Nephron (organoid): ENCODE measurements around the gene OOSP3.
"Not testable (repeated sequence)": the region's sequence is repeated elsewhere in the genome, so short reads cannot be mapped to it uniquely, and the experiment has no call there.

Experiments
- H3K27ac Mint-ChIP-seq, 3 experiments: 2 replicates each; pipeline ENCODE4 v1.8.0; 2020; ENCODE audit warnings: mixed read lengths in 3 of 3, mild to moderate bottlenecking in 2 of 3, moderate library complexity in 1 of 3
- H3K27me3 Mint-ChIP-seq: 2 replicates; pipeline ENCODE4 v1.8.0; 2021; ENCODE audit warnings: low read depth, mild to moderate bottlenecking, moderate library complexity, mixed read lengths
- H3K36me3 Mint-ChIP-seq: 2 replicates; pipeline ENCODE4 v1.8.0; 2020; ENCODE audit warnings: low read depth, mixed read lengths
- H3K4me1 Mint-ChIP-seq: 2 replicates; pipeline ENCODE4 v1.8.0; 2020; ENCODE audit warnings: mixed read lengths
- H3K4me3 Mint-ChIP-seq, 3 experiments: 2 replicates each; pipeline ENCODE4 v1.8.0; 2020; ENCODE audit warnings: mild to moderate bottlenecking in 3 of 3, mixed read lengths in 3 of 3, moderate library complexity in 2 of 3
- H3K9me3 Mint-ChIP-seq: 2 replicates; pipeline ENCODE4 v1.8.0; 2020; ENCODE audit warnings: mixed read lengths
- TF ChIP-seq, protein P1 (sequence below), 3 experiments: fragments of 200-600 bp; sonication (generic); IDR thresholded peaks; one replicate each; pipeline ENCODE4 v1.5.0; 2021; ENCODE audit warnings: antibody characterized with exemption in 3 of 3; ENCODE audit not compliant: unreplicated experiment in 3 of 3

The OOSP3 gene

DNA sequence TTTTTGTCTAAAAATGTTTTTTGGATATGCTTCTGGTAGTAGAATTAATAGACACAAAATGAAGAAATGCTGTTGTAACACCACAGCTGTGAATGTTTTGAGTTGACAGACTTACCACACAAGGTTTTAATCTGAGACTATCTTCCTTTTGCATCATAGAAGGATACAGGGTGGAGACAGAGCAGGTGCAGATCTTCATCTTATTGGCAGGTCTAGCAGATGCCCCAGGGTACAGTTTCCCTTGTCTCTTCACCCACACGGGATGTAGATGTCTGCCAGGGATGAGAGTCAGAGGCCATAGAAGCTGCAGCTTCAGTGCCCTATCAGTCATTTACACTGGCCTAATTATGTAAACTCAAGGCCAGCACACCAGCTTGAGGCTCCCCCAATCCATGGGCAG, 985 bp downstream of the OOSP3 start:
- Mint-ChIP-seq H3K4me3 (no peak overlapping the region), H3K27ac (no peak overlapping the region), H3K4me1 (no peaks in the 10 kb centered on the region), H3K9me3 (no peaks in the 10 kb centered on the region), H3K36me3 (no peaks in the 10 kb centered on the region), H3K27me3 (no peaks in the 10 kb centered on the region)
- TF ChIP-seq, protein P1, sequence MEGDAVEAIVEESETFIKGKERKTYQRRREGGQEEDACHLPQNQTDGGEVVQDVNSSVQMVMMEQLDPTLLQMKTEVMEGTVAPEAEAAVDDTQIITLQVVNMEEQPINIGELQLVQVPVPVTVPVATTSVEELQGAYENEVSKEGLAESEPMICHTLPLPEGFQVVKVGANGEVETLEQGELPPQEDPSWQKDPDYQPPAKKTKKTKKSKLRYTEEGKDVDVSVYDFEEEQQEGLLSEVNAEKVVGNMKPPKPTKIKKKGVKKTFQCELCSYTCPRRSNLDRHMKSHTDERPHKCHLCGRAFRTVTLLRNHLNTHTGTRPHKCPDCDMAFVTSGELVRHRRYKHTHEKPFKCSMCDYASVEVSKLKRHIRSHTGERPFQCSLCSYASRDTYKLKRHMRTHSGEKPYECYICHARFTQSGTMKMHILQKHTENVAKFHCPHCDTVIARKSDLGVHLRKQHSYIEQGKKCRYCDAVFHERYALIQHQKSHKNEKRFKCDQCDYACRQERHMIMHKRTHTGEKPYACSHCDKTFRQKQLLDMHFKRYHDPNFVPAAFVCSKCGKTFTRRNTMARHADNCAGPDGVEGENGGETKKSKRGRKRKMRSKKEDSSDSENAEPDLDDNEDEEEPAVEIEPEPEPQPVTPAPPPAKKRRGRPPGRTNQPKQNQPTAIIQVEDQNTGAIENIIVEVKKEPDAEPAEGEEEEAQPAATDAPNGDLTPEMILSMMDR (IDR thresholded peaks at IDR 0.05; ENCODE audit: unreplicated experiment in 3 of 3) = no peak

DNA sequence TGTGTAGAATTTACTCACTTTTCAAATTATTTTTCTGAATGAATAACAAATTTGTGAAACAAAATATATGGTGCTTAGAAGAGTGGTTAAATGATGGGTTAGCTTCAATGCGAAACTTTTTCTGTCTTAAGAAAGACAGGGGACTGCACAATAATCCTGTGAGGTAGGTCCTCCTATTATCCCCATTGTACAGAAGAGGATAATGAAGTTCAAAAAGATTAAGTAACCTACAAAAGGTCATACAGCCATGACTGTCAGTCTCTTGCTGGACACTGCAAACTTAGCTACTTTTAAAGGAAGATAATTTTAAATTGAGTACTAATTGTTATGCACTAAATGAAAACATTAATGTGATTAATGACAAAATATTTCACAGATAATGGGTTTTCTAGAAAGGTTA, 5.0 kb downstream of the OOSP3 start:
- Mint-ChIP-seq H3K27me3 (no peaks in the 10 kb centered on the region), H3K4me1 (no peaks in the 10 kb centered on the region), H3K27ac (no peak overlapping the region), H3K9me3 (peaks cover 16% of the 10 kb centered on the region), H3K4me3 (no peak overlapping the region), H3K36me3 (peaks cover 7% of the 10 kb centered on the region)
- TF ChIP-seq, protein P1 (IDR thresholded peaks at IDR 0.05; ENCODE audit: unreplicated experiment in 3 of 3) = no peak

DNA sequence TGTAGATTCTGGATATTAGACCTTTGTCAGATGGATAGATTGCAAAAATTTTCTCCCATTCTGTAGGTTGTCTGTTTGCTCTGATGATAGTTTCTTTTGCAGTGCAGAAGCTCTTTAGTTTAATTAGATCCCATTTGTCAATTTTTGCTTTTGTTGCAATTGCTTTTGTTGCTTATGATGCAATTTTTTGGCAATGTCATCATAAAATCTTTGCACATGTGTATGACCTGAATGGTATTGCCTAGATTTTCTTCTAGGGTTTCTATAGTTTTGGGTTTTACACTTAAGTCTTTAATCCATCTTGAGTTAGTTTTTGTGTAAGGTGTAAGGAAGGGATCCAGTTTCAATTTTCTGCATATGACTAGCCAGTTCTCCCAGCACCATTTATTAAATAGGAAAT, 8.6 kb downstream of the OOSP3 start:
- H3K27me3 Mint-ChIP-seq, H3K27ac Mint-ChIP-seq, H3K4me1 Mint-ChIP-seq, H3K4me3 Mint-ChIP-seq: not testable (repeated sequence)
- Mint-ChIP-seq H3K36me3 (peaks cover 11% of the 10 kb centered on the region), H3K9me3 (peaks cover 37% of the 10 kb centered on the region)

DNA sequence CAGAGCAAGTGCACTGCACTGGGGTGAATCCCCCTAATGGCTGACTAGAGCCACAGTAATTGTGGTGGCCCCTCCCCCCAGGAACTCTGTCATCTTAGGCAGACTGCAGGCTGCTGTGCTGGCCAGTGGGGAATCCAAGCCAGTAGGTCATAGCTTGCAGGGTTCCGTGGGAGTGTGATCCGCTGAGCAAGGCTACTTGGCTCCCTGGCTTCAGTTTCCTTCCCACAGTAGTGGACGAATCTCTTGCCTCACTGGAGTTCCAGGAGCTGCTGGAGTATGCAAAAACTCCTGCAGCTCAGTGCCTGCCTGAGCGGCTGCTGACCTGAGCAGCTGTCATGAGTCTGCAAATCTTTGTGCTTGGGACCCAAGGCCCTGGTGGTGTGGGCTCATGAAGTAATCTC, 13.2 kb downstream of the OOSP3 start:
- Mint-ChIP-seq H3K36me3 (peaks cover 11% of the 10 kb centered on the region), H3K4me3 (no peak overlapping the region), H3K27me3 (no peaks in the 10 kb centered on the region), H3K4me1 (no peaks in the 10 kb centered on the region), H3K27ac (peak overlapping the region in 1 of 3 experiments; percentile 35), H3K9me3 (peaks cover 34% of the 10 kb centered on the region)
- TF ChIP-seq, protein P1 (IDR thresholded peaks at IDR 0.05; ENCODE audit: unreplicated experiment in 3 of 3) = no peak

DNA sequence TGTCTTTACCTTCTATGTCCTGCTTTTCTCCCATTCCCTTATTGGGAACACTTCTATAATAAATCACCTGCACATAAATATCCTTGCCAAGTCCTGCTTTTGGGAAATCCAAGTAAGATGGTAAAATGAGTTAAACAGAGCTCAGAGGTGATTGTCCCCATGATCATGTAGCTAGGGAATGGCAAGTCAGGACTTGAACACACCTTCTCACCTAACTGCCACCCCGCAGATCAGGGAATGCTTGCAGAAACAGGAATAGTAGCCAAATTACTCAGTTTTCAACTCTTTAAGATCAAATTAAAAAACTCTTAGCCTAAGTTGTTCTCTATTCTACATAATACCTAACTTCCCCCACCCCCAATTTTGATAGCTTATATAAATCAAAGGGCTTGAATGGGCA, 16.0 kb downstream of the OOSP3 start:
- Mint-ChIP-seq H3K27ac (no peak overlapping the region), H3K4me1 (no peaks in the 10 kb centered on the region)

DNA sequence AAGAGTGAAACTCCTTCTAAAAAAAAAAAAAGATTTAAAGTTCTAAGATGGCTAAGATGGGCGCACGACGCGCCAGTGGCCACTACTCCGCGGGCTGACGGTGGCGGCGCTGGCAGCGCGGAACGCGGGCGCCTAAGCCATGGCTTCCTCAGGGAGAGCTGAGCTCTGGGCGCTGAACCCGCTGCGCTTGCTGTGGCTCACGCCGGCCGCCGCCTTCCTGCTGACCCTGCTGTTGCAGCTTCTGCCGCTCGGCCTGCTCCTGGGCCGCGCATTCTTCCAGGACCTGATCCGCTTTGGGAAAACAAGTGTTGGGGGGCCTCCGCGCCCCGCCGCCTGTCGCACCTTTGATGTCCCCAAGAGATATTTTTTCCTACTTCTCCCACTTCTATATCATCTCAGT, 19.5 kb downstream of the OOSP3 start:
- H3K27me3 Mint-ChIP-seq = no peaks in the 10 kb centered on the region
- no peaks in the 10 kb centered on the region for H3K36me3 Mint-ChIP-seq
- TF ChIP-seq, protein P1 (IDR thresholded peaks at IDR 0.05; ENCODE audit: unreplicated experiment in 3 of 3) = no peak
- H3K27ac Mint-ChIP-seq = no peak overlapping the region
- H3K4me1 Mint-ChIP-seq = no peaks in the 10 kb centered on the region
- peaks cover 2% of the 10 kb centered on the region for H3K9me3 Mint-ChIP-seq
- H3K4me3 Mint-ChIP-seq = no peak overlapping the region

More for the DNA sequence above, 16.0 kb downstream of the OOSP3 start:
- H3K4me3 Mint-ChIP-seq = no peak overlapping the region
- H3K27me3 Mint-ChIP-seq = no peaks in the 10 kb centered on the region
- peaks cover 14% of the 10 kb centered on the region for H3K9me3 Mint-ChIP-seq
- peaks cover 3% of the 10 kb centered on the region for H3K36me3 Mint-ChIP-seq
- TF ChIP-seq, protein P1 (IDR thresholded peaks at IDR 0.05; ENCODE audit: unreplicated experiment in 3 of 3) = no peak
